ENCODE measurements around the gene SLX4IP. TPM values are rescaled to one million over a fixed set of nuclear protein-coding genes. Genes with fewer than 3 reads are reported as not detected.

The SLX4IP gene
- total and polyA plus RNA-seq, 2 donors, result 1.4 to 7.1 TPM

GRCh38 chr20:10565191-10565921 lies 130.3 kb downstream of the SLX4IP start:
- Histone ChIP-seq H3K4me1 (ENCODE audit: insufficient read depth) (no peaks in the 10 kb centered on the region), H3K4me3 (ENCODE audit: low read depth, low read length) (no peak overlapping the region), H3K36me3 (ENCODE audit: insufficient read depth) (no peaks in the 10 kb centered on the region), H3K27ac (ENCODE audit: low read depth) (no peak overlapping the region)
- WGBS, result 88% methylated on average over 6 of the region's 6 CpGs
- DNase-seq (ENCODE audit: extremely low spot score), result no peak

- Histone ChIP-seq H3K27ac (ENCODE audit: low read depth) (no peak overlapping the region), H3K36me3 (ENCODE audit: insufficient read depth) (no peaks in the 10 kb centered on the region), H3K4me3 (ENCODE audit: low read depth, low read length) (no peak overlapping the region), H3K4me1 (ENCODE audit: insufficient read depth) (no peaks in the 10 kb centered on the region)
- DNase-seq (ENCODE audit: extremely low spot score), result no peak
- WGBS, result 71% methylated on average over 8 of the region's 8 CpGs
Measured at GRCh38 chr20:10565922-10566897, 131.1 kb downstream of the SLX4IP start.

- H3K4me1 ChIP-seq (ENCODE audit: insufficient read depth), result no peaks in the 10 kb centered on the region
- 94% methylated on average over 3 of the region's 3 CpGs for WGBS
- DNase-seq (ENCODE audit: extremely low spot score), result no peak
- H3K4me3 ChIP-seq (ENCODE audit: low read depth, low read length), result no peak overlapping the region
- H3K27ac ChIP-seq (ENCODE audit: low read depth), result no peak overlapping the region
- H3K36me3 ChIP-seq (ENCODE audit: insufficient read depth), result no peaks in the 10 kb centered on the region
Measured at GRCh38 chr20:10568032-10568431, 132.9 kb downstream of the SLX4IP start.

GRCh38 chr20:10571313-10571815 lies 136.3 kb downstream of the SLX4IP start:
- no peak for DNase-seq (ENCODE audit: extremely low spot score)
- Histone ChIP-seq H3K27ac (ENCODE audit: low read depth) (no peak overlapping the region), H3K4me3 (ENCODE audit: low read depth, low read length) (no peak overlapping the region), H3K4me1 (ENCODE audit: insufficient read depth) (no peaks in the 10 kb centered on the region), H3K36me3 (ENCODE audit: insufficient read depth) (no peaks in the 10 kb centered on the region)
- 92% methylated on average over 1 of the region's 1 CpG for WGBS

GRCh38 chr20:10572853-10573252 lies 137.7 kb downstream of the SLX4IP start:
- 94% methylated on average over 8 of the region's 8 CpGs for WGBS
- no peak overlapping the region for H3K27ac ChIP-seq (ENCODE audit: low read depth)
- no peaks in the 10 kb centered on the region for H3K36me3 ChIP-seq (ENCODE audit: insufficient read depth)
- no peaks in the 10 kb centered on the region for H3K4me1 ChIP-seq (ENCODE audit: insufficient read depth)
- no peak for DNase-seq (ENCODE audit: extremely low spot score)
- no peak overlapping the region for H3K4me3 ChIP-seq (ENCODE audit: low read depth, low read length)

GRCh38 chr20:10573273-10573950 lies 138.3 kb downstream of the SLX4IP start:
- H3K36me3 ChIP-seq (ENCODE audit: insufficient read depth), result no peaks in the 10 kb centered on the region
- no peak overlapping the region for H3K27ac ChIP-seq (ENCODE audit: low read depth)
- H3K4me1 ChIP-seq (ENCODE audit: insufficient read depth), result no peaks in the 10 kb centered on the region
- no peak for DNase-seq (ENCODE audit: extremely low spot score)
- H3K4me3 ChIP-seq (ENCODE audit: low read depth, low read length), result no peak overlapping the region
- WGBS, result 60% methylated on average over 2 of the region's 2 CpGs

- Histone ChIP-seq H3K4me3 (ENCODE audit: low read depth, low read length) (no peak overlapping the region), H3K27ac (ENCODE audit: low read depth) (no peak overlapping the region), H3K36me3 (ENCODE audit: insufficient read depth) (no peaks in the 10 kb centered on the region), H3K4me1 (ENCODE audit: insufficient read depth) (no peaks in the 10 kb centered on the region)
- 71% methylated on average over 1 of the region's 1 CpG for WGBS
- DNase-seq (ENCODE audit: extremely low spot score), result no peak
Measured at GRCh38 chr20:10573951-10574339, 138.8 kb downstream of the SLX4IP start.

- Histone ChIP-seq H3K36me3 (ENCODE audit: insufficient read depth) (no peaks in the 10 kb centered on the region), H3K4me1 (ENCODE audit: insufficient read depth) (no peaks in the 10 kb centered on the region), H3K4me3 (ENCODE audit: low read depth, low read length) (no peak overlapping the region), H3K27ac (ENCODE audit: low read depth) (no peak overlapping the region)
- DNase-seq (ENCODE audit: extremely low spot score), result no peak
- 81% methylated on average over 3 of the region's 3 CpGs for WGBS
Measured at GRCh38 chr20:10576411-10577090, 141.4 kb downstream of the SLX4IP start.

- Histone ChIP-seq H3K27ac (ENCODE audit: low read depth) (no peak overlapping the region), H3K4me1 (ENCODE audit: insufficient read depth) (no peaks in the 10 kb centered on the region), H3K36me3 (ENCODE audit: insufficient read depth) (no peaks in the 10 kb centered on the region), H3K4me3 (ENCODE audit: low read depth, low read length) (no peak overlapping the region)
- 94% methylated on average over 3 of the region's 3 CpGs for WGBS
- no peak for DNase-seq (ENCODE audit: extremely low spot score)
Measured at GRCh38 chr20:10577648-10578047, 142.5 kb downstream of the SLX4IP start.

- Histone ChIP-seq H3K4me3 (ENCODE audit: low read depth, low read length) (no peak overlapping the region), H3K27ac (ENCODE audit: low read depth) (no peak overlapping the region), H3K4me1 (ENCODE audit: insufficient read depth) (no peaks in the 10 kb centered on the region), H3K36me3 (ENCODE audit: insufficient read depth) (no peaks in the 10 kb centered on the region)
- no peak for DNase-seq (ENCODE audit: extremely low spot score)
- WGBS, result 56% methylated on average over 2 of the region's 2 CpGs
Measured at GRCh38 chr20:10578607-10579006, 143.5 kb downstream of the SLX4IP start.

GRCh38 chr20:10579942-10580341 lies 144.8 kb downstream of the SLX4IP start:
- Histone ChIP-seq H3K27ac (ENCODE audit: low read depth) (no peak overlapping the region), H3K4me3 (ENCODE audit: low read depth, low read length) (no peak overlapping the region), H3K36me3 (ENCODE audit: insufficient read depth) (no peaks in the 10 kb centered on the region), H3K4me1 (ENCODE audit: insufficient read depth) (no peaks in the 10 kb centered on the region)
- 93% methylated on average over 1 of the region's 1 CpG for WGBS
- no peak for DNase-seq (ENCODE audit: extremely low spot score)

- no peak overlapping the region for H3K27ac ChIP-seq (ENCODE audit: low read depth)
- H3K4me1 ChIP-seq (ENCODE audit: insufficient read depth), result no peaks in the 10 kb centered on the region
- WGBS, result 100% methylated on average over 2 of the region's 2 CpGs
- H3K4me3 ChIP-seq (ENCODE audit: low read depth, low read length), result no peak overlapping the region
- no peaks in the 10 kb centered on the region for H3K36me3 ChIP-seq (ENCODE audit: insufficient read depth)
- no peak for DNase-seq (ENCODE audit: extremely low spot score)
Measured at GRCh38 chr20:10580700-10581099, 145.6 kb downstream of the SLX4IP start.

- H3K4me1 ChIP-seq (ENCODE audit: insufficient read depth), result no peaks in the 10 kb centered on the region
- no peak overlapping the region for H3K27ac ChIP-seq (ENCODE audit: low read depth)
- no peak overlapping the region for H3K4me3 ChIP-seq (ENCODE audit: low read depth, low read length)
- no peaks in the 10 kb centered on the region for H3K36me3 ChIP-seq (ENCODE audit: insufficient read depth)
- WGBS, result 51% methylated on average over 4 of the region's 4 CpGs
- no peak for DNase-seq (ENCODE audit: extremely low spot score)
Measured at GRCh38 chr20:10581823-10582222, 146.7 kb downstream of the SLX4IP start.

All from urinary bladder (tissue), 4 donors.